SK-N-MC (cell line): ENCODE data around the gene ATP5ME.

Source experiments
- EZH2 ChIP-seq: fragments of 200-600 bp; sonication (generic); IDR thresholded peaks from one replicate; pipeline ENCODE4 v1.6.1; 2017; ENCODE audit warnings: antibody characterized with exemption
- POLR2AphosphoS5 ChIP-seq: IDR thresholded peaks from 2 replicates; pipeline ENCODE4 v1.6.1; 2012; ENCODE audit warnings: mild to moderate bottlenecking, low read depth, low read length, borderline replicate concordance

GRCh38 chr4:656436-657337 is 17.4 kb downstream of the ATP5ME start:
- no peak for TF ChIP-seq EZH2
- no peak for TF ChIP-seq POLR2AphosphoS5
